Activated CD8-positive, alpha-beta memory T cell treated with anti-CD3 and anti-CD28 coated beads, Interleukin-2, amount 50 U/mL, for 24 hours (primary cell): ENCODE measurements around the gene PLCL2.
"Not testable (repeated sequence)": the region's sequence is repeated elsewhere in the genome, so short reads cannot be mapped to it uniquely, and the experiment has no call there.

Source experiments
- DNase-seq: peaks from one replicate; pipeline ENCODE4 v3.0.0-alpha.2; 2020; ENCODE audit errors: extremely low read depth

PLCL2 gene

DNA sequence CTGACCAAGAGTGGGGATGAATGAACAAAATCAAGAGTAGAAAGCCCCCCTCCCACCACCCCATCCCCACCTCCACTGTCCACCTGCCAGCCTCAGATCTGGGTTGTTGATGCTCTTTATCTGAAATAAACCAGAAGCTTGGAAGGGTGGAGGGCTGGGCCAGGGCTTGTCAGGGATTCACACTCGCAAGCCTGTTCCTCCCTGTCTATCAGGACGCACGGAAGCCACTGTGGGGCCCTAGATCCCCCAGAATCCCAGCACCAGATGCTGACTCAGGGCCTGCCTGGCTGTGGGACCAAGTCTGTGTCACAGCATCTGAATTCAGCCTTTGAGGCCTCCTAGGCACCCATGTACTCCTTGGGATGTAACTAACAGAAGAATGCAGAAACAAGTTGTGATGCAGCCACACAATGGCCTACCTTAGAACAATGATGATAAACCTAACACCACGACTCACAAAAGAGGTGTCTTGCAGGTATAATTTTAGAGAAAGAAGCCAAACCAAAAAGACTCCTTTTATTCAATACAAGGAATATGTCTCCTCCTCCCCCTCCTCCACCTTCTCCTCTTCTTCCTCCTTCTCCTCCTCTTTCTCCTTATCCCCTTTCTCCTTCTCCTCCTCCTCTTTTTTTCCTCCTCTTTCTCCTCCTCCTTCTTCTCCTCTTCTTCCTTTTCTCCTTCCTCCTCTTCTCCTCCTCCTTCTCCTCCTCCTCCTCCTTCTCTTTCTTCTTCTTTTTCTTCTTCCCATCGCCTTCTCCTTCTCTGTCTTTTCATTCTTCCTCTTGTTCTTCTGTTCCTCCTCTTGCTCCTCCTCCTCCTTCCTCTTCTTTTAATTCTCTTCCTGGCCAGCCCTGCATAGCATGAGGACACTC lies 234.7 kb downstream of the PLCL2 start:
- DNase-seq: no peak

DNA sequence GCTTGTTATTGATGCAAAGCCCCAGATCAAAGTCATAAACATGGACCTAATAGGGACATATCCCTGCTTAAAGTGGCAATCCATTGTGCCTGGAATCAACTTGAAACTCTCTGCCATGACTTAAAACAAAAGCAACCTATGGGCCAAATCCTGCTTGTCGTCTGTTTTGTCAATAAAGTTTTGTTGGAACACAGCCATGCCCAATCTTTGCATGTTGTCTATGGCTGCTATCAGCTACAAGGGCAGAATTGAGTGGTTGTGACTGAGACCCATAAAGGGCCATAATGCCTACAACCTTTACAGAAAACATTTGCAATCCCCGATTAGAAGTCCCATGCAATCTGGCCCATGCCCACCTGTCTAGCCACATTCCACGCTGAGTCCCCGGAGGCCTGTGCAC lies 235.4 kb downstream of the PLCL2 start:
- no peak for DNase-seq

DNA sequence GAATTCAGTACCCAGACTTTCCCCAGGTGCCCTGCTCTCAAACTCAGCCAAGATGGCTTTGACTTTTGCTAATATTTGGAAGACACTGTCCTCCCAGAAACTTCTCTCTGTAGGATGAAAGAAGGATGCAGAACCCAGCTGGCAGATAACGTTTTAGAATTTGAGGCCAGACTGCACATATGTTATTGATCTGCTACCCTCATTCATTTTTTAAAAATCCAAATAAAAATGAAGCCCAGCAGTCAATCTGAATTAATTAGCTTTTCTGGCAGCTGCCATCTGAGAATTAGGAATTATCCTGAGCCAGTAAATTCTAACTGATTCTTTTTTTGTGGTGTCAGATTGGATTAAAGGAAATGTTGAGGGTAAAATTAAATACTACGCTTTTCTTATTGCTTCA lies 236.6 kb downstream of the PLCL2 start:
- no peak for DNase-seq

DNA sequence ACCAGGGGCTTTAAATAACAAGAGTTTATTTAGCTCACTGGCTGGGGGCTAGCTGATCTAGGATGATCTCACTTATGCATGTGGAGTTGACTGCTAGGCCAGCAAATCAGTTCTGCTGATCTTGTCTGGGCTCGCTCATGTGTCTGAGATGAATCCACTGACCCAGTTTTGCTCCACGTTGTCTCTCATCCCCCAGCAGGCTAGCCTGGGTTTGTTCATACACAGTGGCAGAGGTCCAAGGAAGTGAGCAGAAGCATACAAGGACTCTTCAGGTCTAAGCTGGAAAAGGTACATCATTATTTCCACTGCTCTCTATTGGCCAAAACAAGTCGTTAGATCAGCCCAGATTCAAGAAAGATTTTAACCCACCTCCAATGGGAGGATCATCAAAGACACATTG lies 238.0 kb downstream of the PLCL2 start:
- DNase-seq: no peak

DNA sequence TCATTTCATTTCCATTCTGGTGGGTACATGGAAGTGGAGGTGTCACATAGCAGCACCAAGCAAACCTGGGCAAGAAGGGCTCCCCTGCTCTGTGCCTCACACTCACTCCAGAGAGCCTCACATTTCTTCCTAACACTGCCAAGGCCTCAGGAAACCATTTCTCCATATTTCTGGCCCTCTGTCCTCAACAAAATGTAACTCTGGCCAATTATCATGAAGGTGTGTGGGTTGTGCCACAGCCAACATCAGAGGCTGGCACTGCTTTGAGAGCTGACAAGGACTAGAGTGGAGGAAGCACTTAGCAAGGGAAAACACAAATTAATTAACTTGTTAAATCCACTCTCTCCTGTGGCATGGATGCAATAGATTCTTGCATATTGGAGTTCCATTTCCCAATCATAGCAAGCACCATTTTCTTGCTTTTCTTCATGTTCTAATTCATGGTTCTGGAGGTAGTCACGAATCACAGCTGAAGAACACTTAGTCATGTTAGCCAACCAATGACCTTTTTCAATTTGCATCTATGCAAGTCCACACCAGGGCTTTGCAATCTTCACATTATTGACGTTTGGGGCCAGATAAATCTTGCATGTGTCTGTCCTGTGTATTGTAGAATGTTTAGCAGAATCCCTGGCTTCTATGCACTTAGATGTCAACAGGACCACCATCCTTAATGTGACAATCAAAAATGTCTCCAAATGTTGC lies 241.1 kb downstream of the PLCL2 start:
- no peak for DNase-seq

DNA sequence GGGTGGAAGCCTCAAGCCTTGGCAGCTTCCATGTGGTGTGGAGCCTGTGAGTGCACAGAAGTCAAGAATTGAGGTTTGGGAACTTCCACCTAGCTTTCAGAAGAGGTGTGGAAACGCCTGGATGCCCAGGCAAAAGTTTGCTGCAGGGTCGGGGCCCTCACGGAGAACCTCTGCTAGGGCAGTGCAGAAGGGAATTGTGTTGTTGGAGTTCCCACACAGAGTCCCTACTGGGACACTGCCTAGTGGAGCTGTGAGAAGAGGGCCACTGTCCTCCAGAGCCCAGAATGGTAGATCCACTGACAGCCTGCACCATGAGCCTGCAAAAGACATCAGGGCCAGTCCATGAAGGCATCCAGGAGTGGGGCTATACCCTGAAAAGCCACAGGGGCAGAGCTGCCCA lies 243.9 kb downstream of the PLCL2 start:
- DNase-seq: not testable (repeated sequence)

DNA sequence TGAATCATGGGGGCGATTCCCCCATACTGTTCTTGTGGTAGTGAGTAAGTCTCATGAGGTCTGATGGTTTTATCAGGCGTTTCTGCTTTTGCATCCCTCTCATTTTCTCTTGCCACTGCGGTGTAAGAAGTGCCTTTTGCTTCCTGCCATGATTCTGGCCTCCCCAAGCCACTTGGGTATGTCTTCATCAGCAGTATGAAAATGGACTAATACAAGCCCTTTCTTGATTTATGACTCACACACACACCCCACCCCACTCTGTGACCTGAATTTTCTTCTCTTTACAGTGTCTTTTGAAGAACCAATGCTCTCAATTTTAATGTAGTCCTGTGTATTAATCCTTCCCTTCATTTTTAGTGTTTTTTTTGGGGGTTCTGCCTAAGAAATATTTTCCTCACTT lies 244.8 kb downstream of the PLCL2 start:
- no peak for DNase-seq

DNA sequence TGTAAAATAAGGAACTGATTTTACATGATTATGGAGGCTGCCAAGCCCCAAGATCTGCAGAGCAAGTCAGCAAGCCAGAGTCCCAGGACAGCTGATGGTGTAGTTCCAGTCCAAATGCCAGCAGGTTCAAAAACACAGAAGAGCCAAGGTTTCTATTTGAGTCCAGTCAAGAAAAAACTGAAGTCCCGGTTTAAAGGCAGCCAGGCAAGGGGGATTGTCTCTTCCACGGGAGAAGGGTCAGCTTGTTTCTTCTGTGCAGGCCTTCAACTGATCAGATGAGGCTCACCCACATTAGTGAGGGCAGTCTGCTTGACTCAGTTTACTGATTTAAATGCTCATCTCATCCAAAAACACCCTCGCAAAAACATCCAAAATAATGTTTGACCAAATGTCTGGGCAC lies 246.2 kb downstream of the PLCL2 start:
- no peak for DNase-seq

DNA sequence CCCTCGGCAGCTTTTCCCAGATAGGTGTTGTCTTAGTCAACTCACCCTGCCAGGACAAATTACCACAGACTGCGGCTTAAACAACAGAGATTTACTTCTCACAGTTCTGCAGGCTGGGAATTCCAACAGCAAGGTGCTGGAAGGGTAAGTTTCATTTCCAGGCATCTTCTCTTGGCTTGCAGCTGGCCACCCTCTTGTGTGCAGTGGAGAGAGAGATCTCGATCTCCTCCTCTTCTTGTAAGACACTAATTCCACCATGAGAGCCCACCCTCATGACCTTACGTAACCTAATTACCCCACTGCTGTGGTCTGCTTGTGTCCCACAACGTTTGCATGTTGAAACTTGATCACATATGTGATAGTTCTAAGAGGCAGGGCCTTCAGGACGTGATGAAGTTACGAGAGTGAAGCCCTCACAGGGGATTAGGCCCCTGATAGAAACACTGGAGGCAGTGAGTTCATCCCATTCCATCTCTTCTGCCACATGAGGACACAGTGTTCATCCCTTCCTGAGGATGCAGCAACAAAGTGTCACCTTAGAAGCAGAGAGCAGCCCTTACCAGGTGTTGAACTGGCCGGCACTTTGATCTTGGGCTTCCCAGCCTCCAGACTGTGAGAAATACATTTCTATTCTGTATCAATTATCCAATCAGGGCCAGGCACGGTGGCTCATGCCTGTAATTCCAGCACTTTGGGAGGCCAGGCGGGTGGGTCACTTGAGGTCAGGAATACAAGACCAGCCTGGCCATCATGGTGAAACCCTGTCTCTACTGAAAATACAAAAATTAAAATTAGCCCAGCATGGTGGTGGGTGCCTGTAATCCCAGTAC lies 247.7 kb downstream of the PLCL2 start:
- no peak for DNase-seq

DNA sequence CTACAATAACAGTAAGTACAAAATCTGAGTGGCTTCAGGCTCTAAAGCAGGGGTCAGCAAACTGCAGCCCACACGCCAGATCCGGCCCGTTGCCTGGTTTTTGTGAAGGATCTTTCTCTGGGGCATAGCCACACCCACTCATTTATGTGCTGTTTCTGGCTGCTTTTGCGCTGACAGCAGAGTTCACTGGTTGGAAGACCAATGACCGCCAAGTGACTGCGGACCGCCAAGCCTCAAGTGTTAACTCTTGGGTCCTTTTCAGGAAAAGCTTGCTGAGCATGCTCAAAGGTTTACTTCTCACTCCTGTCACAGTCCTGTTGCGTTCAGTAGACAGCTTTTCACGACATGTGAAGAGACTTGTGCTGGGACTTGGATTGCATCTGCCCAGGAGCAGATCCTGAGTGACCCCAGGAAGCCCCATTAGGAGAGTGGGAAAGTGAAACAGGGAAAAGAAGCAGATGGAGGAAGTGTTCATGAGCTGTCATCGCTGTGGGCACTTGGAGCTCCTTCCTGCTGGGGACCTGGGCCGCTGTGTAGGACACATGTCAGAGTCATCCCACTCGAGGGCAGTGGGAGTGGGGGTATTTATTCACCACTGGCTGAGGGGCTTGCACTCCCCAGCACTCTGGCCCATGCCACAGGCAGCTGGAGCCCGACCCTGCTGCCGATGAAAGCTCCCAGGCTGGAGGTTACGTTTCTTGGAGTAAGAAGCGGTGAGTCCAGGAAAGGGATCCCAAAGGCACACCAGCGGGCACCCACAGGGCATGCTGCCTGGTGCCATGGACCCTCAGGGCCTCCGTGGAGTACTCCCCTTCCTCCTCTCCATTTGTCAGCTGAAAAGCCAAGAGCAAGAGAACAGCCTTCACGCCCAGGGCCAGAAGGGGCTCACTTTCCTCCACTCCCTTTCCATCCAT lies 249.1 kb downstream of the PLCL2 start:
- no peak for DNase-seq

DNA sequence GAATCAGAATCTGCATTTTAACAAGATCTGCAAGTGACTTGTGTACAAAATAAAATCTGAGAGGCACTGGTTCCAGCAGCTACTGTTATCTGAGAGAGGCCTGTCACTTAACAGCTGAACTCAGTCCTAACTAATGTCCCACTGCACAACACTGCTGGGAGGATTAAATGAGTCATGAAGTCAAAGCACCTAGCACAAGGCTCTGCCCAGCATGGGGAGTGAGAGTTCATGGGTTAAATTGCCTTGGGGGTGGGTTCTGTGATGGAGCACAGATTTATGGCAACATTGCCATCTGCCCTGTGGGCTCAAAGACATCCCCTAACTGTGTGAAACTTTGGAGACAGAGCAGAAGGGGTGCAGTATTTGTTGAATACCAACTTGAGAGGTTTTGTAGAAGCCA lies 250.9 kb downstream of the PLCL2 start:
- no peak for DNase-seq

DNA sequence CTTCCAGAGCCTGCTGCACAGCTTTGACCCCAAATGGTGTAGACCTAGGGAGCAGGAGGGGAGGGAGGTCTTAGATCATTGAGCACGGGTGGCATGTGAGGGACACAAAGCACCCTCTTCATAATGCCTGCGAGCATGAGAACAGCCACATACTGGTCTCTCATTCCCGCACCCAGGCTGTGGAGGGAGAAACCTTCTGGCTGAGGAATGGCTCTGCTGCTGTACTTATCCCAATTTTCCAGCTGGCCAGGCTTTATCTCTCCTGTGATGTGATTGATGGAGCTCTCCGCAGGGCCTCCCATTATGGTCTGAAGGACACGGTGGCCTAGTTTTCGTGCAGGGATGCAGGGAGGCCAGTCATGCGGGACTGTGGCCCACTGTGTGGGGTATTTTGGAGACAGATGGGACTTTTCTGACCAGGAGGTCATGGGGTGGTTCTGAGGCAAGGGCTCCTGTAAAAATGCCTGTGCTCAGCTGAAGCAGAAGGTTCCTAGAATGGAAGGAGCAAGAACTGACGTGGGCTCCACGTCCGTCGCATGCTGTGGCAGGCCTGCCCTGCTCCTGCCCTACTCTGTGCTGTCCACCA lies 251.5 kb downstream of the PLCL2 start:
- no peak for DNase-seq

DNA sequence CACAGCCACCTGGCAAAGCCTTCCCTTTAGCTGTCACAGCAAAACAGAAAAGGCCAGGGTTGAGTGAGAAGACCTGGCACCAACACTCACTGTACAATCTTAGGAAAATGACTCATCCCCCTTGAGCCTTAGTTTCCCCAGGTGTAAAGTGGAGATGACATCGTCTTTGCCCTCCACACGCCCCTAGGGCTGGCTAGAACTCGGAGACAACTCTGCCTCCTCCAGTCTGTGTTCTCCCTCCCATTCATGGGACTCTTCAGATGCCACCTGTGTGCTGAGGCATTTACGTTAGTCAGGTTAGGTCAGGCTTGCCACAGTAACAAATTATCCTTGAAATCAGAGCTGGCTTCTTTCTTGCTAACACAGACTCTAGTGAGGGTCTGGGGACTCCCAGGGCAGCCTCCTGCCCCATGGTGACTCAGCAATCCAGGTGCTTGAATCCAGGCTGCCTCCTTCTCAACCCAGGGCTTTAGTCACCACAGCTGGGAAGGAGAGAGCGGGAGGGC lies 252.6 kb downstream of the PLCL2 start:
- DNase-seq: no peak

DNA sequence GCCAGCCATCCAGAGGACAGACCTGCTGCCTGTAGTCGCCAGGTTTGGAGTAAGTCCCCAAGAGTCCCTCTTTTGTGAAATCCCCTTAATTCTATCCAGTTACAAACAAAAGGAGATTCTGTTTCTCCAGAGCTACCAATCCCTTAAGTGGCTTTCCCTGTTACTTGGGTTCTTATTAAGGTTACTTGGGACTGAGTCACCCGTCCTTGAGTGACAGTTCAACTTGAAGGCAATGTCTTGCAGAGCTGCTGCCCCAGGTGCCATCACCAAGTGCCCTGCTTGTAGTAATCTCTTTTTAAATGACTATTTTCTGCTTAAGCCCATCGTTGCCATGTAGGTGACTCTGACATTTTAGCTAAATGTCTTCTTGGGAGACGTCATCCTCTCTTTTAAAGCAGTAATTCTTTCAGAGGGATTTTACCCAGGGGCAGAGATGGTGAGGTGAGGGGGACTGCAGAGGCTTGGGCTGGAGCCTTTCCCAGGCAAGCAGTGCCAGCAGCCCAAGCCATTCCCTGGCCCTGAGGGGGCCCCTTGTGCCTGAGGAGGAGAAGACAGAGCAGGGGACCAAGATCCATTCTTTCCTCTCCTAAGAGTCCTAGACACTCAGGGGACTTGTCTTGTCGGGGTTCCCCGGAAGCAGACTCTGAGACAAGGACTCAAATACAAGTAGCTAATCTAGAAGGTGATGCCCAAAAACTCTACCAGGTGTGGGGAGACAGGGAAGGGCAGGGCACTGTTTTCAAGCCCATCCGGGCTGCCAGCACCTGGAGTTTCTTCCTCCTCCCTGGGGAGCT lies 253.7 kb downstream of the PLCL2 start:
- no peak for DNase-seq
